Lung (tissue), 12 donors: ENCODE data around the gene MESP1. TPM values are rescaled to one million over a fixed set of nuclear protein-coding genes. Genes with fewer than 3 reads are reported as not detected.

ENCODE experiments used
- ATAC-seq: fragments of 200-7000 bp; cut with Tn5 transposase; one replicate; pipeline ENCODE4 v1.9.1; 2020; ENCODE audit warnings: moderate number of reproducible peaks; ENCODE audit not compliant: insufficient read depth, low FRiP score
- DNase-seq, 3 donors: peaks; one replicate each; pipeline ENCODE4 v3.0.0-alpha.2; 2013 to 2017
- H3K27ac ChIP-seq, 2 donors: one replicate each; pipeline ENCODE4 v1.5.1; 2013; ENCODE audit warnings: mild to moderate bottlenecking in 2 of 2, moderate library complexity in 2 of 2, control low read depth in 1 of 2, inconsistent platforms in 1 of 2, low read depth in 1 of 2, low read length in 1 of 2
- H3K27me3 ChIP-seq, 3 donors: one replicate each; pipeline ENCODE4 v1.5.1; 2013; ENCODE audit warnings: low read length in 2 of 3; ENCODE audit not compliant: control insufficient read depth in 3 of 3, insufficient read depth in 3 of 3
- H3K36me3 ChIP-seq, 4 donors: one replicate each; pipeline ENCODE4 v1.5.1; 2013; ENCODE audit warnings: low read length in 4 of 4, mild to moderate bottlenecking in 1 of 4, moderate library complexity in 1 of 4; ENCODE audit not compliant: control insufficient read depth in 4 of 4, insufficient read depth in 4 of 4
- H3K4me1 ChIP-seq, 5 donors: one replicate each; pipeline ENCODE4 v1.5.1; 2013; ENCODE audit warnings: low read length in 5 of 5, mild to moderate bottlenecking in 2 of 5, moderate library complexity in 1 of 5; ENCODE audit not compliant: control insufficient read depth in 5 of 5, insufficient read depth in 5 of 5
- H3K4me3 ChIP-seq: one replicate; pipeline ENCODE4 v1.5.1; 2013; ENCODE audit warnings: mild to moderate bottlenecking, control low read depth, moderate library complexity
- H3K9ac ChIP-seq, 2 donors: one replicate each; pipeline ENCODE4 v1.5.1; 2013; ENCODE audit warnings: low read length in 2 of 2, control low read depth in 1 of 2; ENCODE audit not compliant: insufficient read depth in 1 of 2
- H3K9me3 ChIP-seq, 4 donors: one replicate each; pipeline ENCODE4 v1.5.1; 2013; ENCODE audit warnings: low read length in 3 of 4, mild to moderate bottlenecking in 1 of 4, moderate library complexity in 1 of 4; ENCODE audit not compliant: control insufficient read depth in 4 of 4, insufficient read depth in 3 of 4
- WGBS, 2 donors: extraction: QIAGEN DNeasy Blood & Tissue Kit; methylation state at CpG; one replicate each; pipeline ENCODE4 v1.1.7; 2013; 5-methylcytosine and 5-hydroxymethylcytosine counted together
- polyA plus RNA-seq, 2 donors: library from polyadenylated mRNA; stranded (reverse); fragments of 200-250 nt; gene quantifications; one replicate each; pipeline ENCODE4 v1.2.1, GENCODE V29; 2013
- total RNA-seq, 2 donors: library from RNA; depleted of rRNA in 1 of 2; stranded (reverse); fragments of >200 nt in 1 of 2; gene quantifications; one replicate each; pipeline ENCODE4 v1.2.1, GENCODE V29; 2014 to 2021
- TF ChIP-seq, protein P1 (sequence below): IDR thresholded peaks from 2 replicates; pipeline ENCODE4 v1.5.1; 2012; ENCODE audit warnings: mild to moderate bottlenecking; ENCODE audit errors: control extremely low read depth, extremely low read depth
- donor health status: control.
- donor health status: control.
- donor health status: Bipolar disorder and iron deficiency.
- donor health status: healthy.
- donor health status: DM: yes; HTN: yes; CAD: no.

The MESP1 gene
- total and polyA plus RNA-seq, 4 donors: 0.37 to 3.2 (median 2.3) TPM

DNA sequence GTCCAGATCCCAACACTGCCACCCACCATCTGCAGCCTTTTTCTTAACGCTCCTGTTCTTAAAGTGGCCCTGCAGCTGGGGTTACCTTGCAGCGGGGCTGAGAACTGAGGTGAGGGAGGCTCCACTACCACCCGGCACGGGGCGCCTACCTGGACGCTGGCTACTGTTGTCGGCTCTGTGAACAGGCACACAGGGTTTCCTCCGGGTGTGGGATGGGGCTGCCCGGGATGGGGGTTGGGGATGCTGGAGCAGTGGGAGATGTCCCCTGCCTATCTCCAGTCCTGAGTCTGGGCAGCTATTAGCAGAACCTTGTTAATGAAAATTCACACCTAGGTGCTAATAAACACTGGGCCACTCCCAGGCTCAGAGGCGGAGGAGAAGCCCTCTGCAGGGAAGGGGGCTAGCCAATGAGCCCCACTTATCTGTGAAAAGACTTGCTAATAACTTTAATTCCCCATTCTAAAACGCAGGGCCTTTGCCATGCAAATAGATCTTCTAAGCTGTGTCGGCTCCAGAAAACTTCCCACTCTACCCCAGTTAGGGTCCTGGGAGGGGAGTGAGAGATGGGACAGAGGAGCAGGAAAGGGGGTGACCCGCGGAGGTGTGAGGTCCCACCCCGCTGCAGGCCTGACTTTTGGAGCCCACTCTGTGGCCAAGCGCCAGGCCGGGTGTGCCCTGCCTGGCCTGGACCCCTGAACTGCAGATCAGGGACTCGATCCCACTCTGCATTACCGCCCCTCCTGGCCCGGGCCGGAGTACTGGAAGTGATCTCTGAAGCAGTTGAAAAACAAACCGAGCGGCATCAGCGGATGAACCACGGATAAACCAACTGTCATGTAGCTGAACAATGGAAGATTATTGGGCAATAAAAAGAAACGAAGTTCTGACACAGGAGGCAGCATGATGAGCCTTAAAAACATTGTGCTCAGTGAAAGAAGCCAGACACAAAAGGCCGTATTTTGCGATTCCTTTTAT, 3.1 kb downstream of the MESP1 start:
- Histone ChIP-seq H3K36me3 (no peaks in the 10 kb centered on the region), H3K9ac (no peak overlapping the region), H3K4me1 (peaks cover 0 to 13% (median 0%) of the 10 kb centered on the region in 5 donors), H3K27me3 (peaks cover 0 to 45% (median 39%) of the 10 kb centered on the region in 3 donors), H3K27ac (no peak overlapping the region), H3K4me3 (no peak overlapping the region), H3K9me3 (peaks cover 0 to 2% (median 0%) of the 10 kb centered on the region in 4 donors)
- 67 to 70% methylated on average over 28 of the region's 28 CpGs for WGBS, 2 donors
- DNase-seq (no peak), ATAC-seq (no peak)
- TF ChIP-seq, protein P1, sequence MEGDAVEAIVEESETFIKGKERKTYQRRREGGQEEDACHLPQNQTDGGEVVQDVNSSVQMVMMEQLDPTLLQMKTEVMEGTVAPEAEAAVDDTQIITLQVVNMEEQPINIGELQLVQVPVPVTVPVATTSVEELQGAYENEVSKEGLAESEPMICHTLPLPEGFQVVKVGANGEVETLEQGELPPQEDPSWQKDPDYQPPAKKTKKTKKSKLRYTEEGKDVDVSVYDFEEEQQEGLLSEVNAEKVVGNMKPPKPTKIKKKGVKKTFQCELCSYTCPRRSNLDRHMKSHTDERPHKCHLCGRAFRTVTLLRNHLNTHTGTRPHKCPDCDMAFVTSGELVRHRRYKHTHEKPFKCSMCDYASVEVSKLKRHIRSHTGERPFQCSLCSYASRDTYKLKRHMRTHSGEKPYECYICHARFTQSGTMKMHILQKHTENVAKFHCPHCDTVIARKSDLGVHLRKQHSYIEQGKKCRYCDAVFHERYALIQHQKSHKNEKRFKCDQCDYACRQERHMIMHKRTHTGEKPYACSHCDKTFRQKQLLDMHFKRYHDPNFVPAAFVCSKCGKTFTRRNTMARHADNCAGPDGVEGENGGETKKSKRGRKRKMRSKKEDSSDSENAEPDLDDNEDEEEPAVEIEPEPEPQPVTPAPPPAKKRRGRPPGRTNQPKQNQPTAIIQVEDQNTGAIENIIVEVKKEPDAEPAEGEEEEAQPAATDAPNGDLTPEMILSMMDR: no peak

DNA sequence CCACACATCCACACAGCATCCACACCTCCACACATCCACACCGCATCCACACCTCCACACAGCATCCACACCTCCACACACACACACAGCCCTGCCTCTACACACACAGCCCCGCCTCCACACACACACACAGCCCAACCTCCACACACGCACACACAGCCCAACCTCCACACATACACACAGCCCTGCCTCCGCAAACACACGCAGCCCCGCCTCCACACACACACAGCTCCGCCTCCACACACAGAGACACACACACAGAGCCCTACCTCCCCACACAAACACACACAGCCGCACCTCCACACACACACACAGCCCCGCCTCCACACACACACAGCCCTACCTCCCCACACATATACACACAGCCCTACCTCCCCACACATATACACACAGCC, 4.7 kb downstream of the MESP1 start:
- no peak overlapping the region for H3K9ac ChIP-seq
- H3K9me3 ChIP-seq: peaks cover 0 to 2% (median 0%) of the 10 kb centered on the region in 4 donors
- TF ChIP-seq, protein P1: no peak
- no peak overlapping the region for H3K27ac ChIP-seq
- peaks cover 0 to 9% (median 0%) of the 10 kb centered on the region in 5 donors for H3K4me1 ChIP-seq
- no peak overlapping the region for H3K4me3 ChIP-seq
- no peaks in the 10 kb centered on the region for H3K36me3 ChIP-seq
- ATAC-seq (no peak), DNase-seq (no peak)
- H3K27me3 ChIP-seq: peaks cover 0 to 45% (median 39%) of the 10 kb centered on the region in 3 donors
- WGBS, 2 donors: 82 to 93% methylated on average over 9 of the region's 9 CpGs

DNA sequence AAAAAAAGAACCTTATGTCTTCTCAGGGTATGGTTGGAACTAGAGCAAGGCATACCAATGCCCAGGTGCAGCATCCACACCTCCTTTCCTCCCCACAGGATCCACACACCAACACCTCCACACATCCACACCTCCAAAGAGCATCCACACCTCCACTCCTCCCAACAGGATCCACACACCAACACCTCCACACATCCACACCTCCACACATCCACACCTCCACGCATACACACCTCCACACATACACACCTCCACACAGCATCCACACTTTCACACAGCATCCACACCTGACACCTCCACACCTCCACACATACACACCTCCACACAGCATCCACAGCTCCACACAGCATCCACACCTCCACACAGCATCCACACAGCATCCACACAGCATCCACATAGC, 5.3 kb downstream of the MESP1 start:
- Histone ChIP-seq H3K4me3 (no peak overlapping the region), H3K9ac (no peak overlapping the region), H3K27ac (no peak overlapping the region), H3K9me3 (peaks cover 0 to 2% (median 0%) of the 10 kb centered on the region in 4 donors), H3K27me3 (peaks cover 0 to 45% (median 39%) of the 10 kb centered on the region in 3 donors), H3K36me3 (no peaks in the 10 kb centered on the region), H3K4me1 (peaks cover 0 to 5% (median 0%) of the 10 kb centered on the region in 5 donors)
- no peak for ATAC-seq
- no peak for DNase-seq
- TF ChIP-seq, protein P1: no peak
- WGBS, 2 donors: 44 to 56% methylated on average over 1 of the region's 1 CpG
